Vagina (tissue), 2 donors: ENCODE measurements around the gene CGB3. TPM values are rescaled to one million over a fixed set of nuclear protein-coding genes. Genes with fewer than 3 reads are reported as not detected.
"Not testable (repeated sequence)": the region's sequence is repeated elsewhere in the genome, so short reads cannot be mapped to it uniquely, and the experiment has no call there.

Experiments
- DNase-seq, 2 donors: peaks; one replicate each; pipeline ENCODE4 v3.0.0-alpha.2; 2017; ENCODE audit errors: extremely low spot score in 2 of 2
- H3K27ac ChIP-seq: fragments of 200-600 bp; sonication (generic); one replicate; pipeline ENCODE4 v1.5.1; 2019
- H3K27me3 ChIP-seq: fragments of 200-600 bp; sonication (generic); one replicate; pipeline ENCODE4 v1.5.1; 2019
- H3K36me3 ChIP-seq, 2 donors: fragments of 200-600 bp; sonication (generic); one replicate each; pipeline ENCODE4 v1.5.1; 2017 to 2019
- H3K4me1 ChIP-seq: fragments of 200-600 bp; sonication (generic); one replicate; pipeline ENCODE4 v1.5.1; 2019
- H3K4me3 ChIP-seq, 2 donors: fragments of 200-600 bp; sonication (generic); 1 replicate in 1 of 2; 2 replicates in 1 of 2; pipeline ENCODE4 v1.5.1; 2016 to 2019
- H3K9me3 ChIP-seq: fragments of 200-600 bp; sonication (generic); one replicate; pipeline ENCODE4 v1.5.1; 2019
- CTCF ChIP-seq, 3 experiments: fragments of 450-650 bp in 2 of 3; fragments of 200-600 bp in 1 of 3; sonication (generic) in 1 of 3; IDR thresholded peaks; one replicate each; pipeline ENCODE4 v1.5.1; 2017 to 2019; ENCODE audit warnings: antibody characterized with exemption in 3 of 3, mild to moderate bottlenecking in 2 of 3, moderate library complexity in 2 of 3
- POLR2A ChIP-seq, 2 donors: fragments of 450-650 bp; IDR thresholded peaks; one replicate each; pipeline ENCODE4 v1.6.1; 2017; ENCODE audit warnings: antibody characterized with exemption in 2 of 2, mild to moderate bottlenecking in 2 of 2, moderate library complexity in 2 of 2
- POLR2AphosphoS5 ChIP-seq, 2 donors: sonication (generic); formaldehyde crosslinking; IDR thresholded peaks; one replicate each; pipeline ENCODE4 v1.9.0; 2017; ENCODE audit warnings: antibody characterized with exemption in 2 of 2, mild to moderate bottlenecking in 2 of 2, low read depth in 1 of 2; ENCODE audit not compliant: insufficient read depth in 1 of 2
- intact Hi-C: fragments of 100-400 bp; cut with DNase I; formaldehyde crosslinking; loops from one replicate; pipeline ENCODE4 v1.15.1; 2023
- total RNA-seq: library from RNA; depleted of rRNA; stranded (reverse); fragments of >200 nt; gene quantifications from one replicate; pipeline ENCODE4 v1.2.3, GENCODE V29; 2016

CGB3 gene
- total RNA-seq, result not detected

- H3K4me1 ChIP-seq, DNase-seq, H3K36me3 ChIP-seq, H3K27me3 ChIP-seq, H3K9me3 ChIP-seq, H3K27ac ChIP-seq, H3K4me3 ChIP-seq, intact Hi-C loops: not testable (repeated sequence)
Observed at GRCh38 chr19:49024233-49024632, at the start of gene CGB3. TSS of gene CGB3 (minus strand) at chr19:49024333. CDS start at chr19:49023971, 362 bp downstream.

- intact Hi-C loops, result no loop called here
- H3K4me1 ChIP-seq, result peaks cover 6% of the 10 kb centered on the region
- no peaks in the 10 kb centered on the region for H3K27me3 ChIP-seq
- H3K36me3 ChIP-seq, result no peaks in the 10 kb centered on the region
- peak overlapping the region in 1 of 2 donors; percentile 28 for H3K4me3 ChIP-seq
- no peaks in the 10 kb centered on the region for H3K9me3 ChIP-seq
- TF ChIP-seq CTCF (IDR thresholded peaks at IDR 0.05), result no peak
- TF ChIP-seq POLR2AphosphoS5 (IDR thresholded peaks at IDR 0.05; ENCODE audit: insufficient read depth in 1 of 2, low read depth in 1 of 2), result no peak
- TF ChIP-seq POLR2A (IDR thresholded peaks at IDR 0.05), result no peak
- DNase-seq, result no peak
- no peak overlapping the region for H3K27ac ChIP-seq
Observed at GRCh38 chr19:49071860-49072547, 47.9 kb upstream of the CGB3 start.

GRCh38 chr19:49070416-49070815 is 46.3 kb upstream of the CGB3 start:
- Histone ChIP-seq H3K4me1 (peaks cover 6% of the 10 kb centered on the region), H3K36me3 (no peaks in the 10 kb centered on the region), H3K9me3 (no peaks in the 10 kb centered on the region), H3K27me3 (no peaks in the 10 kb centered on the region), H3K4me3 (no peak overlapping the region), H3K27ac (no peak overlapping the region)
- no peak for DNase-seq
- TF ChIP-seq CTCF (IDR thresholded peaks at IDR 0.05) (no peak), POLR2AphosphoS5 (IDR thresholded peaks at IDR 0.05; ENCODE audit: insufficient read depth in 1 of 2, low read depth in 1 of 2) (no peak), POLR2A (IDR thresholded peaks at IDR 0.05) (no peak)
- intact Hi-C loops, result no loop called here

- peaks cover 6% of the 10 kb centered on the region for H3K4me1 ChIP-seq
- intact Hi-C loops, result no loop called here
- no peak overlapping the region for H3K4me3 ChIP-seq
- H3K27me3 ChIP-seq, result peaks cover 6% of the 10 kb centered on the region
- H3K27ac ChIP-seq, result no peak overlapping the region
- no peak for DNase-seq
- H3K36me3 ChIP-seq, result no peaks in the 10 kb centered on the region
- H3K9me3 ChIP-seq, result no peaks in the 10 kb centered on the region
- no peak for TF ChIP-seq CTCF (IDR thresholded peaks at IDR 0.05)
- no peak for TF ChIP-seq POLR2A (IDR thresholded peaks at IDR 0.05)
- no peak for TF ChIP-seq POLR2AphosphoS5 (IDR thresholded peaks at IDR 0.05; ENCODE audit: insufficient read depth in 1 of 2, low read depth in 1 of 2)
Observed at GRCh38 chr19:49069026-49069425, 44.9 kb upstream of the CGB3 start.

- Histone ChIP-seq H3K27ac (no peak overlapping the region), H3K4me3 (no peak overlapping the region), H3K27me3 (peaks cover 6% of the 10 kb centered on the region), H3K36me3 (no peaks in the 10 kb centered on the region), H3K9me3 (no peaks in the 10 kb centered on the region), H3K4me1 (peaks cover 6% of the 10 kb centered on the region)
- no peak for DNase-seq
- TF ChIP-seq POLR2A (IDR thresholded peaks at IDR 0.05), result no peak
- no peak for TF ChIP-seq POLR2AphosphoS5 (IDR thresholded peaks at IDR 0.05; ENCODE audit: insufficient read depth in 1 of 2, low read depth in 1 of 2)
- no peak for TF ChIP-seq CTCF (IDR thresholded peaks at IDR 0.05)
- intact Hi-C loops, result no loop called here
Observed at GRCh38 chr19:49067554-49067953, 43.4 kb upstream of the CGB3 start.
